Ovary (tissue), 1 donor: ENCODE measurements around the gene FSD1.

Experiments
- EP300 ChIP-seq: sonication (generic); formaldehyde crosslinking; IDR thresholded peaks from one replicate; pipeline ENCODE4 v1.6.1; 2017; ENCODE audit warnings: antibody characterized with exemption
- POLR2A ChIP-seq: fragments of 450-650 bp; IDR thresholded peaks from one replicate; pipeline ENCODE4 v1.6.1; 2017; ENCODE audit warnings: antibody characterized with exemption, mild to moderate bottlenecking, moderate library complexity

DNA sequence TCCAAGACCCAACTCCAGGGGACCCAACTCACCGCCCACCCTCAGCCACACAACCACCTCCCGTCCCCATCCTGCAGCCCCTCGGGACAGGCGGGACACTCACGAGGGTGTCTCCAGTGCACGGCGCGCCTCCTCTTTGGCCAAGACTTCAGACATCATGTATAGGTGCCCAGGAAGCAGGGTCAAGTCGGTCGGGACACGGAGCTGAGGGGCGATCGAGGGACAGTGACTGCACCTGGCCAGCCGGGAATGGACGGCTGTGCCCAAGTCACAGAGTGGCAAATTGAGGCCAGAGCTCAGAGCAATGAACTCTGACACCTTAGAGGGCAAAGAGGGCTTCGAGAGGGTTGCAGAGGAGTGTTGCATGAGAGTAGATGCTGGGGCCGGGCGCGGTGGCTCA is 25.5 kb downstream of the FSD1 start:
- TF ChIP-seq POLR2A, result no peak
- no peak for TF ChIP-seq EP300
